ENCODE data around the gene EVA1A. TPM values are rescaled to one million over a fixed set of nuclear protein-coding genes. Genes with fewer than 3 reads are reported as not detected.
A peak's percentile ranks its signal among the peaks of the same experiment; 100 is the strongest.

EVA1A gene
- total RNA-seq, 1 experiment from 2014 or later = 0.68 TPM

- no peak overlapping the region for H4K91ac ChIP-seq (ENCODE audit: insufficient read length, low read depth, low read length)
- no peak overlapping the region for H2BK120ac ChIP-seq (ENCODE audit: low read depth, low read length, poor library complexity, severe bottlenecking)
- H3K27ac Mint-ChIP-seq = peak overlapping the region in 1 of 3 experiments; percentile 13; a peak in 1 of 7 replicates
- H3K23me2 ChIP-seq (ENCODE audit: insufficient read length, low read depth, low read length, poor library complexity, severe bottlenecking) = no peaks in the 10 kb centered on the region
- H3K9ac ChIP-seq (ENCODE audit: extremely low read depth, insufficient read length, low read length) = no peak overlapping the region
- H2BK12ac ChIP-seq (ENCODE audit: insufficient read length, low read depth, low read length) = no peak overlapping the region
- TF ChIP-seq CTCF (conservative IDR thresholded peaks at IDR 0.05) = no peak
- no peak overlapping the region for H3K23ac ChIP-seq (ENCODE audit: insufficient read length, low read depth, low read length)
- no peaks in the 10 kb centered on the region for H3K9me3 ChIP-seq (ENCODE audit: control insufficient read depth, low read depth, low read length)
- no peak overlapping the region for H3K18ac ChIP-seq (ENCODE audit: insufficient read length, low read depth, low read length)
- H2BK15ac ChIP-seq (ENCODE audit: low read depth, low read length) = no peak overlapping the region
- H3K36me3 Mint-ChIP-seq (ENCODE audit: insufficient read depth in 1 of 3, low read depth in 3 of 3) = no peaks in the 10 kb centered on the region; a peak in 1 of 7 replicates
- H3K4ac ChIP-seq (ENCODE audit: low read depth, low read length) = no peak overlapping the region
- H3K9me3 Mint-ChIP-seq = peaks cover 0 to 3% of the 10 kb centered on the region in 2 experiments; a peak in 2 of 5 replicates
- no peak overlapping the region for H3K27ac ChIP-seq (ENCODE audit: insufficient read length, low read depth, low read length)
- H2AFZ ChIP-seq (ENCODE audit: low read length) = no peak overlapping the region
- peaks cover 37% of the 10 kb centered on the region for H3K27me3 Mint-ChIP-seq (ENCODE audit: low read depth)
- no peak overlapping the region for H4K5ac ChIP-seq (ENCODE audit: insufficient read length, low read depth, low read length)
- no peak overlapping the region for H3K56ac ChIP-seq (ENCODE audit: insufficient read length, low read depth, low read length)
- H4K8ac ChIP-seq (replicated peaks; ENCODE audit: insufficient read length, low read depth, low read length) = no peak overlapping the region
- H4K20me1 ChIP-seq (ENCODE audit: control insufficient read depth, insufficient read depth, insufficient read length) = no peaks in the 10 kb centered on the region
- H3T11ph ChIP-seq (ENCODE audit: low read length) = no peak overlapping the region
- DNase-seq = no peak
- H3K79me1 ChIP-seq (ENCODE audit: insufficient read depth, low read depth, low read length, poor library complexity, severe bottlenecking) = no peaks in the 10 kb centered on the region
- H3K4me1 ChIP-seq (ENCODE audit: insufficient read depth, low read length) = no peaks in the 10 kb centered on the region
- H2BK20ac ChIP-seq (ENCODE audit: low read depth, low read length, poor library complexity, severe bottlenecking) = no peak overlapping the region
- H3K4me2 ChIP-seq (ENCODE audit: insufficient read depth, insufficient read length, low read length) = no peak overlapping the region
- no peak overlapping the region for H3K14ac ChIP-seq (ENCODE audit: insufficient read depth, low read length)
- no peaks in the 10 kb centered on the region for H3K27me3 ChIP-seq (ENCODE audit: insufficient read depth, low read length)
- H2BK5ac ChIP-seq (ENCODE audit: insufficient read length, low read length) = no peak overlapping the region
- no peak overlapping the region for H3K4me3 Mint-ChIP-seq
- no peak overlapping the region for H2AK5ac ChIP-seq (ENCODE audit: insufficient read length, low read length)
- no CpG with 5 or more reads among the region's 3 CpGs for WGBS (ENCODE audit: extremely low coverage, insufficient read length, low lambda C conversion rate)
- peaks cover 22 to 29% of the 10 kb centered on the region in 2 experiments for H3K4me1 Mint-ChIP-seq
- H3K79me2 ChIP-seq (ENCODE audit: insufficient read depth, low read length) = no peaks in the 10 kb centered on the region
Observed at GRCh38 chr2:75607400-75607798, 46.7 kb upstream of the EVA1A start.

Measured in H9 (cell line).